IMR-90 (cell line): ENCODE data around the gene RRN3. TPM values are rescaled to one million over a fixed set of nuclear protein-coding genes. Genes with fewer than 3 reads are reported as not detected.
A peak's percentile ranks its signal among the peaks of the same experiment; 100 is the strongest.
"Not testable (repeated sequence)": the region's sequence is repeated elsewhere in the genome, so short reads cannot be mapped to it uniquely, and the experiment has no call there.

Source experiments
- ATAC-seq: fragments of 200-7000 bp; cut with Tn5 transposase; 2 replicates; pipeline ENCODE4 v1.9.1; 2020; ENCODE audit warnings: low read depth, mild to moderate bottlenecking, moderate library complexity
- BruUV-seq: library from RNA; stranded (reverse); fragments of 400-500 nt; replicated peaks from 2 replicates; lab custom pipeline; 2021; lab: Mats Ljungman, UMichigan
- CTCF ChIA-PET: fragments of 300-600 bp; formaldehyde crosslinking; extraction: SDS; loops from one replicate; lab custom pipeline; 2021; ENCODE audit warnings: antibody characterized with exemption; lab: Yijun Ruan, JAX
- POLR2A ChIA-PET: fragments of 300-600 bp; sonication (Branson Sonifier 250); formaldehyde crosslinking; loops from one replicate; lab custom pipeline; 2022; ENCODE audit warnings: antibody characterized with exemption; ENCODE audit not compliant: unreplicated experiment; lab: Charles Lee
- DNase-seq: peaks from one replicate; pipeline ENCODE4 v3.0.0; 2013
- H2AFZ ChIP-seq: replicated peaks from 2 replicates; pipeline ENCODE3; 2013; ENCODE audit warnings: low read length, mild to moderate bottlenecking; ENCODE audit not compliant: poor library complexity
- H2AK5ac ChIP-seq: 2 replicates; pipeline ENCODE4 v1.6.1; 2013; ENCODE audit warnings: low read depth, low read length, inconsistent platforms
- H2AK9ac ChIP-seq: replicated peaks from 2 replicates; pipeline ENCODE3; 2013; ENCODE audit warnings: mild to moderate bottlenecking, low read depth, low read length, moderate library complexity; ENCODE audit not compliant: poor library complexity
- H2BK120ac ChIP-seq: 2 replicates; pipeline ENCODE4 v1.6.1; 2013; ENCODE audit warnings: low read depth, low read length, inconsistent platforms
- H2BK15ac ChIP-seq: 3 replicates; pipeline ENCODE4 v1.6.1; 2013; ENCODE audit warnings: low read depth, low read length, inconsistent platforms
- H2BK20ac ChIP-seq: 2 replicates; pipeline ENCODE4 v1.6.1; 2013; ENCODE audit warnings: low read depth, mild to moderate bottlenecking, inconsistent platforms, low read length, moderate library complexity
- H2BK5ac ChIP-seq: 2 replicates; pipeline ENCODE4 v1.6.1; 2013; ENCODE audit warnings: mild to moderate bottlenecking, low read depth, low read length, inconsistent platforms; ENCODE audit not compliant: poor library complexity, severe bottlenecking
- H3K14ac ChIP-seq: replicated peaks from 2 replicates; pipeline ENCODE4 v1.6.1; 2013; ENCODE audit warnings: low read depth, low read length, inconsistent platforms
- H3K18ac ChIP-seq: 2 replicates; pipeline ENCODE4 v1.6.1; 2013; ENCODE audit warnings: low read depth, low read length, control low read depth
- H3K23ac ChIP-seq: 2 replicates; pipeline ENCODE4 v1.6.1; 2013; ENCODE audit warnings: low read depth, low read length, inconsistent platforms
- H3K27ac ChIP-seq: 2 replicates; pipeline ENCODE4 v1.5.1; 2013; ENCODE audit warnings: mild to moderate bottlenecking, control low read depth, low read length; ENCODE audit not compliant: insufficient read depth
- H3K27me3 ChIP-seq: 2 replicates; pipeline ENCODE4 v1.6.1; 2013; ENCODE audit warnings: low read length; ENCODE audit not compliant: control insufficient read depth, insufficient read depth
- H3K36me3 ChIP-seq: 2 replicates; pipeline ENCODE4 v1.6.1; 2013; ENCODE audit warnings: low read length, mixed read lengths; ENCODE audit not compliant: control insufficient read depth, insufficient read depth
- H3K4ac ChIP-seq: 2 replicates; pipeline ENCODE4 v1.6.1; 2013; ENCODE audit warnings: low read depth, low read length, inconsistent platforms
- H3K4me1 ChIP-seq: 2 replicates; pipeline ENCODE4 v1.6.1; 2013; ENCODE audit warnings: low read length, mixed read lengths; ENCODE audit not compliant: control insufficient read depth, insufficient read depth
- H3K4me2 ChIP-seq: 2 replicates; pipeline ENCODE4 v1.6.1; 2013; ENCODE audit warnings: low read depth, mild to moderate bottlenecking, control low read depth, low read length, moderate library complexity
- H3K4me3 ChIP-seq: 2 replicates; pipeline ENCODE4 v1.5.1; 2013; ENCODE audit warnings: low read depth, mild to moderate bottlenecking, control low read depth, low read length, moderate library complexity; ENCODE audit not compliant: insufficient read depth
- H3K56ac ChIP-seq: 2 replicates; pipeline ENCODE4 v1.6.1; 2013; ENCODE audit warnings: low read length, inconsistent platforms; ENCODE audit not compliant: insufficient read depth; ENCODE audit errors: extremely low read depth
- H3K79me1 ChIP-seq, 2 experiments: 2 replicates each; pipeline ENCODE4 v1.6.1; 2013; ENCODE audit warnings: low read length in 2 of 2, inconsistent platforms in 1 of 2, low read depth in 1 of 2
- H3K9ac ChIP-seq: 2 replicates; pipeline ENCODE4 v1.6.1; 2013; ENCODE audit warnings: low read depth, low read length, control low read depth
- H3K9me1 ChIP-seq: 2 replicates; pipeline ENCODE4 v1.6.1; 2013; ENCODE audit warnings: low read length, inconsistent platforms; ENCODE audit not compliant: insufficient read depth
- H3K9me3 ChIP-seq: 2 replicates; pipeline ENCODE4 v1.6.1; 2013; ENCODE audit warnings: low read length; ENCODE audit not compliant: control insufficient read depth, insufficient read depth
- H4K20me1 ChIP-seq: 2 replicates; pipeline ENCODE4 v1.6.1; 2013; ENCODE audit warnings: low read length, inconsistent platforms; ENCODE audit not compliant: insufficient read depth
- H4K5ac ChIP-seq: 2 replicates; pipeline ENCODE4 v1.6.1; 2013; ENCODE audit warnings: mild to moderate bottlenecking, low read depth, low read length, control low read depth
- H4K8ac ChIP-seq, 2 experiments: 2 replicates each; pipeline ENCODE4 v1.6.1; 2013; ENCODE audit warnings: low read depth in 2 of 2, low read length in 2 of 2, control low read depth in 1 of 2, inconsistent platforms in 1 of 2
- H4K91ac ChIP-seq: 2 replicates; pipeline ENCODE4 v1.6.1; 2013; ENCODE audit warnings: low read depth, low read length, inconsistent platforms; ENCODE audit not compliant: insufficient read depth
- WGBS, 2 experiments: methylation state at CpG; one replicate each; pipeline versions ENCODE4 v1.1.5 to v1.1.7; 2013; ENCODE audit warnings: missing lambda C conversion rate in 2 of 2; ENCODE audit not compliant: insufficient read length in 1 of 2; ENCODE audit errors: extremely low coverage in 2 of 2; 5-methylcytosine and 5-hydroxymethylcytosine counted together
- dilution Hi-C: fragments of 300-500 bp; cut with HindIII; formaldehyde crosslinking; loops from one replicate; pipeline ENCODE4 v1.14.3; 2018; ENCODE audit warnings: low sequenced_read_pairs; ENCODE audit not compliant: unreplicated experiment
- in situ Hi-C: fragments of 300-500 bp; cut with MboI; formaldehyde crosslinking; loops from 3 replicates; pipeline ENCODE4 v1.14.3; 2019; ENCODE audit warnings: low sequenced_read_pairs, inconsistent platforms, mixed read lengths
- intact Hi-C: fragments of 100-400 bp; cut with micrococcal nuclease; formaldehyde crosslinking; loops from 2 replicates; pipeline ENCODE4 v1.10.0; 2022
- polyA plus RNA-seq, 3 experiments: library from polyadenylated mRNA; depleted of rRNA; stranded (reverse); fragments of >200 nt; gene quantifications; 2 replicates each; pipeline ENCODE4 v1.2.3, GENCODE V29; 2012; ENCODE audit warnings: low replicate concordance in 1 of 3
- total RNA-seq: library from RNA; depleted of rRNA; stranded (reverse); fragments of >200 nt; gene quantifications from 2 replicates; pipeline ENCODE4 v1.2.3, GENCODE V29; 2012

Gene RRN3
- total and polyA plus RNA-seq, 2 of the 4 experiments (the other 2 are of a cell fraction) = 22.1 to 47.7 TPM

- ATAC-seq, H3K4me3 ChIP-seq, H3K27me3 ChIP-seq, CTCF ChIA-PET, H4K5ac ChIP-seq, H3K23ac ChIP-seq, H3K4me1 ChIP-seq, H2BK120ac ChIP-seq, H4K20me1 ChIP-seq, H4K91ac ChIP-seq, intact Hi-C loops, H2AK9ac ChIP-seq, H2BK5ac ChIP-seq, H4K8ac ChIP-seq, H2BK15ac ChIP-seq, H3K4ac ChIP-seq, H2AFZ ChIP-seq, POLR2A ChIA-PET, H2BK20ac ChIP-seq, H3K18ac ChIP-seq, dilution Hi-C loops, DNase-seq, H2AK5ac ChIP-seq, H3K9me3 ChIP-seq, H3K4me2 ChIP-seq, H3K56ac ChIP-seq, H3K9ac ChIP-seq, H3K9me1 ChIP-seq, in situ Hi-C loops, H3K27ac ChIP-seq, H3K79me1 ChIP-seq, H3K14ac ChIP-seq: not testable (repeated sequence)
- H3K36me3 ChIP-seq = peaks cover 12% of the 10 kb centered on the region
- 100% methylated on average over 1 of the region's 51 CpGs; no CpG with 5 or more reads in 1 of the 2 experiments for WGBS, 2 experiments
- TSS peak; percentile 42 for BruUV-seq
These were observed 37.0 kb upstream of the RRN3 start for GRCh38 chr16:15130943-15131700.

GRCh38 chr16:15130256-15130932 is 36.3 kb upstream of the RRN3 start:
- 97% methylated on average over 9 of the region's 37 CpGs; no CpG with 5 or more reads in 1 of the 2 experiments for WGBS, 2 experiments
- not testable (repeated sequence) for H2BK120ac ChIP-seq

More at GRCh38 chr16:15130256-15130932, 36.3 kb upstream of the RRN3 start:
- H2AK9ac ChIP-seq, H3K27ac ChIP-seq, H3K4me2 ChIP-seq, H3K4me1 ChIP-seq, H3K4me3 ChIP-seq, H2AFZ ChIP-seq, H2AK5ac ChIP-seq, in situ Hi-C loops, intact Hi-C loops, H2BK20ac ChIP-seq, H2BK5ac ChIP-seq, H3K9me3 ChIP-seq, H4K8ac ChIP-seq, dilution Hi-C loops, H3K79me1 ChIP-seq, H2BK15ac ChIP-seq, H4K20me1 ChIP-seq, H4K91ac ChIP-seq, H4K5ac ChIP-seq, DNase-seq, POLR2A ChIA-PET, H3K9me1 ChIP-seq, H3K27me3 ChIP-seq, BruUV-seq, H3K4ac ChIP-seq, H3K9ac ChIP-seq, H3K14ac ChIP-seq, H3K56ac ChIP-seq, H3K23ac ChIP-seq, CTCF ChIA-PET, H3K18ac ChIP-seq, ATAC-seq: not testable (repeated sequence)
- peaks cover 12% of the 10 kb centered on the region for H3K36me3 ChIP-seq
